HFFc6 (cell line): ENCODE data around the gene SNAPC1. TPM values are rescaled to one million over a fixed set of nuclear protein-coding genes. Genes with fewer than 3 reads are reported as not detected.
A peak's percentile ranks its signal among the peaks of the same experiment; 100 is the strongest.

Experiments used
- DNase-seq: peaks from one replicate; pipeline ENCODE4 v3.0.0-alpha.2; 2018
- H3K27ac Mint-ChIP-seq: 2 replicates; pipeline ENCODE4 v1.8.0; 2020; ENCODE audit warnings: mild to moderate bottlenecking, mixed read lengths
- H3K27me3 Mint-ChIP-seq: 2 replicates; pipeline ENCODE4 v1.8.0; 2021; ENCODE audit warnings: mild to moderate bottlenecking, moderate library complexity, mixed read lengths; ENCODE audit not compliant: insufficient read depth
- H3K36me3 Mint-ChIP-seq: 2 replicates; pipeline ENCODE4 v1.8.0; 2021; ENCODE audit warnings: low read depth, mixed read lengths
- H3K4me1 Mint-ChIP-seq: 2 replicates; pipeline ENCODE4 v1.8.0; 2020; ENCODE audit warnings: low read depth, mixed read lengths
- H3K4me3 Mint-ChIP-seq: 2 replicates; pipeline ENCODE4 v1.8.0; 2020; ENCODE audit warnings: mild to moderate bottlenecking, moderate library complexity, mixed read lengths
- H3K9me3 Mint-ChIP-seq: 2 replicates; pipeline ENCODE4 v1.8.0; 2020; ENCODE audit warnings: mild to moderate bottlenecking, mixed read lengths
- total RNA-seq, 6 experiments: library from RNA; stranded (reverse); fragmentation: NEBNext Ultra II Directional; extraction: Animal tissue kit (Norgen Biotek cat#: 25700); gene quantifications; 2 replicates in 1 of 6; 3 replicates in 5 of 6; pipeline ENCODE4 v1.2.3, GENCODE V29; 2021
- TF ChIP-seq, protein P1 (sequence below): fragments of 200-600 bp; sonication (generic); IDR thresholded peaks from 2 replicates; pipeline ENCODE4 v1.5.0; 2021; ENCODE audit warnings: antibody characterized with exemption, mild to moderate bottlenecking

The SNAPC1 gene
- total RNA-seq, 6 experiments from 2014 or later, result 12.1 to 15.8 (median 14.6) TPM

DNA sequence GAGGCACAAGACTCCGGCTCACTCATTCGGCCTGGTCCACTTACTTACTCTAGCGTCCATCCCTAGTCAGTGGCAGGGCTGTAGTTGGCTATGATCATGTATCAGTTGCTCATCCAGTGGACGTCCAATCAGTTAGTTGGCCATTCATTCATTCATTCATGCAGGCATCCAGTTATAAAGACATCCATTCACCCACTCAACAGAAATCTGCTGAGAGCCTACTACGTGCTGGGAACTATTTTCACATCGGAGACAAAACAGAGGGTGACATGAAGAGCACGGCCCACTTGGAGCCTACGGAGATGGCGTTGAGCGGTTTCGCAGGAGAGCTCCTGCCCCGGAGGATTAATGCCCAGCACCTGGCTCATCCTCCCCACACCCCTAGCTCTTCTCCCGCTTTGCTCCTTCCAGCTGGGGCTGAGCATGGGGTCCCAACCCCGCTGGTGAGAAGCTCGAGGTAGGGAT is 49.7 kb downstream of the SNAPC1 start:
- no peak for DNase-seq
- Mint-ChIP-seq H3K4me3 (peak overlapping the region; percentile 24; the same call in 1 of the 2 replicates), H3K27ac (no peak overlapping the region), H3K36me3 (no peaks in the 10 kb centered on the region; the same call in 1 of the 2 replicates), H3K27me3 (peaks cover 44% of the 10 kb centered on the region), H3K4me1 (peaks cover under 1% of the 10 kb centered on the region; the same call in 1 of the 2 replicates), H3K9me3 (no peaks in the 10 kb centered on the region)
- TF ChIP-seq, protein P1, sequence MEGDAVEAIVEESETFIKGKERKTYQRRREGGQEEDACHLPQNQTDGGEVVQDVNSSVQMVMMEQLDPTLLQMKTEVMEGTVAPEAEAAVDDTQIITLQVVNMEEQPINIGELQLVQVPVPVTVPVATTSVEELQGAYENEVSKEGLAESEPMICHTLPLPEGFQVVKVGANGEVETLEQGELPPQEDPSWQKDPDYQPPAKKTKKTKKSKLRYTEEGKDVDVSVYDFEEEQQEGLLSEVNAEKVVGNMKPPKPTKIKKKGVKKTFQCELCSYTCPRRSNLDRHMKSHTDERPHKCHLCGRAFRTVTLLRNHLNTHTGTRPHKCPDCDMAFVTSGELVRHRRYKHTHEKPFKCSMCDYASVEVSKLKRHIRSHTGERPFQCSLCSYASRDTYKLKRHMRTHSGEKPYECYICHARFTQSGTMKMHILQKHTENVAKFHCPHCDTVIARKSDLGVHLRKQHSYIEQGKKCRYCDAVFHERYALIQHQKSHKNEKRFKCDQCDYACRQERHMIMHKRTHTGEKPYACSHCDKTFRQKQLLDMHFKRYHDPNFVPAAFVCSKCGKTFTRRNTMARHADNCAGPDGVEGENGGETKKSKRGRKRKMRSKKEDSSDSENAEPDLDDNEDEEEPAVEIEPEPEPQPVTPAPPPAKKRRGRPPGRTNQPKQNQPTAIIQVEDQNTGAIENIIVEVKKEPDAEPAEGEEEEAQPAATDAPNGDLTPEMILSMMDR, result no peak

DNA sequence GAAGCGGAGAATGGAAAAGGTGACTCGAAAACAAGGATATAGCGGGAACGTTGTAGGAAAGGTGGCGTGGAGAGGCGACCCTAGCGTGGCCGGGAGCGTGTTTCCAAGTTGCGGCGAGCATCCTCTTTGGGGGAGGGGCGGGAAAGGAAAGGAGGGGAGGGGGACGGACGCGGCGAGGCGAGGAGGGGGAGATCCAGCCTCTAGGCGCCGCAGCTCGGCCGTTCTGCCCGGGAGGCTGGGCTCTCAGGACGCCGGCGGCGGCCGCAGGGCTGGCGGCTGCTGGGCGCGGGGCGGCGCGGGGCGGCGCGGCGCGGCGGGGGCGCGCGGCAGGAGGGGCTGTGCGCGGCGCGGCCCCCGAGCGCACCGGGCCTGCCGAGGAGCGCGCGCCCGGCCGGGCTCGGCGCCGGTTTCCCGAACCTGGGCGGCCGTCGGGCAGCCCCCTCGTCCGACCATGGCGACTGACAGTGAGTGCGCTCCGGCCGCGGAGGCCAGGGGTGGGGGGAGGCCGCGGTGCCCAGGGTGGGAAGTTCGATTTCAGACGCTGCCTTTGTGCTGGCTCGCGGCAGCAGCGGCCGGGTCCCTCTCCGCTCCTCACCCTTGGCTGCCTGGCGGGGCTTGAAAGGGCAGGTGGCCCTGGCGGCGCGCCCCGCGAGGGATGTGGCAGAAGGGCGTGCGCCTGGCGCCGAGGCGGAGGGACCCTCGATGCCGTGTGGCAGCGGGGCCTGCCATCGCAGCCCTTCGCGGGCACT is 50.3 kb downstream of the SNAPC1 start, which contains the start of gene SYT16:
TSS of gene SYT16 (plus strand) at position 357 of the 749 bp plus-strand sequence.
- Mint-ChIP-seq H3K36me3 (no peaks in the 10 kb centered on the region; the same call in 1 of the 2 replicates), H3K9me3 (no peaks in the 10 kb centered on the region), H3K27me3 (peaks cover 44% of the 10 kb centered on the region), H3K4me1 (no peaks in the 10 kb centered on the region; the same call in 1 of the 2 replicates), H3K27ac (no peak within 1 kb of the TSS), H3K4me3 (peak within 1 kb of the TSS; percentile 24; the same call in 1 of the 2 replicates)
- no peak for DNase-seq
- TF ChIP-seq, protein P1, result no peak

DNA sequence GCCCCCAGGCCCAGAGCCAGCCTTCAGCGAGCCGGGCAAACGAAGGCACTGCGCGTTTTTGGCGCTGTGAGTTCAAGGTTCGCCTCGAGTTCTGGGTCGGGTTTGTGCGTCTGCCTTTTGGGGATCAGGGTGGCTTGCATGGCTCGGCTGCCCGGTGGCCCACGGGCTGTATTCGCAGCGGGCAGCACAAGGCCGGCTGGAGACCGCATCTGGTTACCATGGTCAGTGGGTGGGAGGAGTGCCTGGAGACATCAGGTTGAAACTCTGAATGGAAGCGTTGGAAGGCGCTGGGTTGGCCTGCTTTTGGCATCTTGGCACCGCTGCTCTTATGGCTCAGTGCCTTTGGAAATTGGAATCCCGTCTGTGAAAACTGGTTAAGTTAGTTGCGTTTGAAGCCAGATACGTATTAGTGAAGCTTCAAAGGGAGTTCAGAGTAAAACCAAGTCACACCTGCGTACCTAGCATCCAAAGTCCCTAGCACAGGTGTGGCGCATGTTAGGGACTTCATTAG is 50.9 kb downstream of the SNAPC1 start:
- Mint-ChIP-seq H3K4me3 (no peak overlapping the region), H3K27me3 (peaks cover 42% of the 10 kb centered on the region), H3K9me3 (no peaks in the 10 kb centered on the region), H3K36me3 (no peaks in the 10 kb centered on the region; the same call in 1 of the 2 replicates), H3K4me1 (no peaks in the 10 kb centered on the region; the same call in 1 of the 2 replicates), H3K27ac (no peak overlapping the region)
- no peak for DNase-seq
- TF ChIP-seq, protein P1, result no peak

DNA sequence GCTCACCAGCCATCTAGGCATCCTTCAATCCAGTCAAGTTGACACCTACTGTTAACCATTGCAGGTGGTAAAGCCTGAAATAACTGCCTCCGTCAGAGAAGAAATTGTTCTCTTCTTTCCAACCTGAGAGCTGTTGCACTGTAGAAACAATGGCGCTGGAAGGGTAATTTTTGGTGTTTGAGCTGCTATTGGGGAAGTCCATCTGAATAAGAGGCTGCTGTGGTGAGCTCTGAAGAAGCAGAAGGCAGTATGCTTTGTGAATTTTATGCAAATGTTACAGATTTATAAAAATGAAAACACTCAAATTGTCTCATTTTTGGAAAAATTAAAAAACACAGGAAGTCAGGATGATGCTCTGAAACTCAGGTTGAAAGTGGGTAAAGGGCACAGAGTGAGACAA is 60.2 kb downstream of the SNAPC1 start:
- Mint-ChIP-seq H3K9me3 (peaks cover 7% of the 10 kb centered on the region; the same call in 1 of the 2 replicates), H3K4me1 (no peaks in the 10 kb centered on the region), H3K27me3 (peaks cover 15% of the 10 kb centered on the region), H3K36me3 (no peaks in the 10 kb centered on the region), H3K4me3 (no peak overlapping the region), H3K27ac (no peak overlapping the region)
- DNase-seq, result no peak
- TF ChIP-seq, protein P1, result no peak

DNA sequence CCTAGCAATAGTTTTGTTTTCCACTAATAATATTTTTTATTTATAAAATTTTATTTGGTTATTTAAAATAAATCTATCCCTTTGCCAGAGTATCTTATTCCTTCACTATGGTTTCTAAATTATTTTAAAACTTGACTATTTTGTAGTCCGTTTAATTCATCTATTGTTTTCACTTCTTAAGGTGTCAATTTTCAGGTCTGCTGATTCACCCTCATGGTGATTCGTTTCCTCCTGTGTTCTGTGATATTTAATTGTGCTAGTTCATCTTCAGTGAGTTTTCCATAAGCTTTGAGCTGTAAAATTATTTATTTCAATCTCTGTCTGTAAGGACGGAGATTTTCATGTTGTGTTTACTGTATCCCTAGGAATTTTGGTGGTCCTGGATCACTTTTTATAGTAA is 70.6 kb downstream of the SNAPC1 start:
- H3K27me3 Mint-ChIP-seq, result peaks cover 9% of the 10 kb centered on the region; the same call in 1 of the 2 replicates
- no peaks in the 10 kb centered on the region for H3K4me1 Mint-ChIP-seq
- TF ChIP-seq, protein P1, result no peak
- no peak overlapping the region for H3K27ac Mint-ChIP-seq
- DNase-seq, result no peak
- H3K4me3 Mint-ChIP-seq, result no peak overlapping the region
- H3K9me3 Mint-ChIP-seq, result no peaks in the 10 kb centered on the region
- no peaks in the 10 kb centered on the region for H3K36me3 Mint-ChIP-seq
